Right renal cortex interstitium (tissue), 3 donors: ENCODE results near the gene IST1. TPM values are rescaled to one million over a fixed set of nuclear protein-coding genes. Genes with fewer than 3 reads are reported as not detected.
"Not testable (repeated sequence)": the region's sequence is repeated elsewhere in the genome, so short reads cannot be mapped to it uniquely, and the experiment has no call there.

ENCODE experiments used
- DNase-seq, 3 donors: peaks; one replicate each; pipeline ENCODE4 v3.0.0-alpha.2; 2013; ENCODE audit warnings: low read depth in 3 of 3, low spot score in 2 of 3
- polyA plus RNA-seq, 3 donors: library from polyadenylated mRNA; unstranded; fragments of 120-200 nt; gene quantifications; one replicate each; pipeline ENCODE4 v1.2.1, GENCODE V29; 2013; ENCODE audit not compliant: insufficient read length in 3 of 3

IST1 gene
- polyA plus RNA-seq, 3 donors, result 298 to 301 (median 298) TPM

DNA sequence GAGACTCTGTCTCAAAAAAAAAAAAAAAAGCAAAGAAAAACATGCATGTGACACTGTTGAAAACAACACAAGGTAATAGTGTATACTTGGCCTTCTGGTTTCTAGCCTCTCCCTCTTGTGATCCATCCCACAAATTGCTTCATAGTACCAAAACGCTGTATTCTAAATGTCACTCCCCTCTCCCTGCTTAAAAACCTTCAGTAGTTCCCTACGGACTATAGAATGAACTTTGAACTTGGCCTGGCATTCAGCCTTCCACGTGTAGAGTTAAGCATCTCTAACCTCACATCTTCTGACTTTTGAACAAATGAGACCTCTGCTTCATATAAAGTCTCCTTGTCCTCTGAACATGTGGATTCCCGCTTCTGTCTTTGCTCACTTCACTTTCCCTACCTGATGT, 16.4 kb upstream of the IST1 start:
- no peak for DNase-seq

DNA sequence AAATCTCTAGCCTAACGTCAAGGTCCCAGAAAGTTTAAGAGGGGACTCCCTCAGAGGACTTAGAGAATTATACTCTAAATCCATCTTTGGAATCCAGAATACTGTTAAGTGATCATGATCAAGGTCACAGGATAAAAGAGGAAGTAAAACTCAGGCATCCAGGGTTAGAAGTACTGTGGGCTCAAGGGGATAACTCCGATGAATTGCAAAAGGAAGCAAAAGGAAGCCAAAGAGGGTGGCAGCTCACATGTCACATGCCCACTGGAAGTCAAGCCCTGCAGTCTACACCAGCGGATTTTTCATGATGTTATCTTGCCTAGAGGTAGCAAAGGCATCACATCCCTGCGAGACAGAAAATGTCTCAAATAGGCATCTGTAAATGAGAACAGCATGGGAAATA, 15.2 kb upstream of the IST1 start:
- no peak for DNase-seq

DNA sequence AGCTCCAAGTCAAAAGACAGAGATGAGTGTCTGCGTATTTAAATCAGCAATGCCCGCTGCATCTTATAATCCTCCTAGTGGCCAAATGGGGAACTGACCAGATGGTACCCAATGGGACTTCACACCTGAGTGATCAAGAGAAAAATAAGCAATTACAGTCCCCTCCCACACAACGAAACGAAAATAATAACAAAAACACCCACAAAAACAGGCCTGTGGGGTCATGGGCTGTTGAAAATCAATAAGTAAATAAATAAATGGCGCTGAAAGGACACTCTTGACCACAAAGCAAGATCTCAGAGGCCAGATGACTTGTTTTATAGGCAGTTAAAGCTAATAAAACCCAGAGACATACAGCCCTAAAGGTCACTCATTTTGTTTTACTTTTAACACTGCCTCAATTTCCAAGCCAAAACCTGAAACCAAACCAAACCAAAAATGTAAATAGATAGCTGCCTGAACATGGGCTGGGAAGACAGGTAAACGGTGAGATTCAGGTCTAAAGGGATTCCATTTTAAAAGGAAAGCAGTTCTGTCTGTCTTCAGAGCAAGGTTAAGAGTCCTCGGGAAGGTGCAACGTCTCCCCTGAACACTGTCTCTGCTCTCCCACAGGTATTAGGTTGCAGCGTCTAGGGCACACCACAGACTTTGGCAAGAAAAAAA, 12.7 kb upstream of the IST1 start:
- DNase-seq, result peak; percentile 69 to 73 (median 71)

DNA sequence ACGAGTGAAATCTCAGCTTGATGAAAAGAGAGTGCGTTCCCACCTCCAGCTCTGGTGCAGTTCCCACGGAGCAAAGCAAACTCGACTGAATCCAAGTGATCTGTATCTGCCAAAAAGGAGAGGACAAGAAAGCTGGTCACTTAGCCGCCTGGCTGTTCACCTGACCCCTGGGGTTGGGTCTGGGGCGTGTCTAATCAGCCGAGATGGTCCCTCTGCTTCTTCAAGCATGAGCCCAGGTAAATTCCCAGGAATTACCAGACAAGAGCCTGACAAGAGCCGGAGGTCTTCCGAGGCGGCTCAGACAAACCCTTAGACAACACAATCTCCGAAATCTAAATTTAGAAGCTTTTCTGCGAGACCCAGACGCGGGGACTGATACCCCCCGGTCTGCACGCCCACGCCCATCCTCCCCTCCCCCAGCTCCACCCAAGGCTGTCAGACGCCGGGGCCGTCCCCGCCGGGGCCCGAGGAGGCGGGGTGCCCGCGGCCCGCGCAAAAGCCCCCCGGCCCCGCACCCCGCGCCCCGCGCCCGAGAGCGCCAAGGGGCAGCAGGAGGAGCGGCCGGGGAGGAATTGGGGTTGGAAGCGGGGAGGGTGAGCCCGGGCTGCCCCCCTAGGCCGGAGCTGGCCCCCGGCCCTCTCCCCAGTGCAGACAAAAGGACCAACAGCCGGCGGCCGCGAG, 12.0 kb upstream of the IST1 start:
- DNase-seq, result peak; percentile 23 to 32 (median 27)

DNA sequence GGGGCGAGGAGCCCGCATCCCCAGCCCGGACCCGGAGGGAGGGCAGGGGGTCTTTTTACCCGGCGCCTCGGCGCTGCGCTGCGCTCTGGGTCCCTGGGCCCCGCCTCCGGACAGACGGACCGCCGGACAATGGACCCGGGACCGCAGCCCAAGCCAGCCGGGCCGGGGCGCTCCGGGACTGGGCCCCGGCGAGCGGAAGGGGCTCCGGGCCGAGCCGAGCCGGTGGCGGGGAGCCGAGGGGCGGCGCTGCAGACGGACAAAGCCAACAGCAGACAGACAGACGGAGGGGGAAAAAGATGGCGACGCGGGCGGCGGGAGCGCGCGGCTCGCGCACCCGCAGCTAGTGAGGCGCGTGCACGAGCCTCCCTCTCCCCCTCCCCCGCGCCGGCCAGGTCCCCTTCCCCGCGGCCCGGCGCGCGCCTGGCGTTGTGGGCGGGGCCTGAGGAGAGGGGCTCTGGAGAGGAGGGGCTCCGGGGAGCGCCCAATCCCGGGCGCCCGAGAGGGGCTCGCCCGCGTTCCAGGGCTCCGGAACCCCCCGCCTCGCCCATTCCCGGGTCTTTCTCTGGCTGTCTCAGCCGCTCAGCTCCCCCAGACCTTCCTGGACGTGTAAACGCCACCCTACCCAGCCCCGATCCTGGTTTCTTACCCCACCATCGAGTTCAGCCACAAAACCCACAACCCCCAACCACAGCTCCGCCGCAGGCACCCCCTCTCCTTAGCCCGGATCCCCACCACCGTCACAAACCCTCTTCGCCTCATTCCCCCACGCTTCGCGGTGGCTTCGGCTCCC, 11.3 kb upstream of the IST1 start, which contains the start of gene ZNF821:
TSS of gene ZNF821 (minus strand) at position 334 of the 790 bp plus-strand sequence. CDS start 4,236 bp downstream, outside the sequence.
- DNase-seq, result peak; percentile 38 to 86 (median 82)

DNA sequence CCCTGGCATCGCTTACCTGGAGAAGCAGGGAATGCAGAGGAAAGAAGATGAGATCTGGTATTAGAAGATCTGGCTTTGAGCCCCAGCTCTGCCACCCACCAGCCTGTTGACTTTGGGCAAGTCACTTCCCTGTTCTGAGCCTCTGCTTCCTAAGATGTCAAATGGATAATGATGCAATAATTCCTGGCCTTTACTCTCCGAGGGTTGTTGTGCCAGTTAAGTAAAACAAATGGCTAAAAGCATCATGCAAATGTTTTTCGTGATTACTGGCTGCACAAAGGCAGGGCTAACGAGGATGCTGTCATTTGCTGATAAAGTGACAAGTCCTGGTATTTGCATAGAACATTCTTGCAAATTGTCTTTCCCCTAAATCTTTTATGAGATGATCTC, 10.1 kb upstream of the IST1 start:
- DNase-seq, result no peak

DNA sequence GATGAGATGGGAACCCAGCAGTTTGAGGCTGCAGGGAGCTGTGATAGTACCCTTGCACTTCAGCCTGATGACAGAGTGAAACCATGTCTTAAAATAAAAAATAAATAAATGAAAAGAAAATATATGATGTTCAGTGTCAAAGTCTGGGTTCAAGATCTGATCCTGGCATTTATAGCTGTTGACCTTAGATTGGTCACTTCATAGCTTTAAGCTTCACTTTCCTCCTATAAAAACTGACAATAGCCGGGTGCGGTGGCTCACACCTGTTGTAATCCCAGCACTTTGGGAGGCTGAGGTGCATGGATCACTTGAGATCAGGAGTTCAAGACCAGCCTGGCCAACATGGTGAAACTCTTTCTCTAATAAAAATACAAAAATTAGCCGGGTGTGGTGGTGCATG, 6.2 kb upstream of the IST1 start:
- no peak for DNase-seq

GRCh38 chr16:71893888-71894228, 1.5 kb upstream of the IST1 start:
- no peak for DNase-seq

DNA sequence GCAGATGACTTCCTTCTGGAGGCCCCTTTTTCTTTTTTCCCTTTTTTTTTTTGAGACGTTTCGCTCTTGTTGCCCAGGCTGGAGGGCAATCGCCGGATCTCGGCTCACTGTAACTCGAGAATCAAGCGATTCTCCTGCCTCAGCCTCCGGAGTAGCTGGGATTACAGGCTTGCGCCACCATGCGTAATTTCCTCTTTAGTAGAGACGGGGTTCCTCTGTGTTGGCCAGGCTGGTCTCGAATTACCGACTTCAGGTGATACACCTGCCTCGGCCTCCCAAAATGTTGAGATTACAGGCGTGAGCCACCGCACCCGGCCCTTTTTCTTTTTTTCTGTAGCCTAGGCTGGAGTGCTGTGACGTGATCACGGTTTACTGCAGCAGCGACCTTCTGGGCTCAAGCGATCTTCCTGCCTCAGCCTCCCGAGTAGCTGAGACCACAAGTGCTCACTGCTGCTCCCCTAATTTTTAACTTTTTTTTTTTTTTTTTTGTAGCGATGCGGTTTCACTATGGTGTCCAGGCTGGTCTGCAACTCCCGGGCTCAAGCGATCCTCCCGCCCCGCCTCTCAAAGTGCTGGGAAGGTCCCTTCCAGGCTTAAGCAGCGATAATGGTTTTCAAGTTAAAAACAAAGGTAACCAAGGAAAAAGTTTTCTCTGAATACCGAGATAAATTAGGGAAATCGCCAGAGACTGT, 956 bp upstream of the IST1 start:
- peak; percentile 41 to 48 (median 44) for DNase-seq

GRCh38 chr16:71895679-71896365, 491 bp downstream of the IST1 start:
- peak in 2 of 3 donors; percentile 16 to 29 for DNase-seq

GRCh38 chr16:71896764-71897368, 1.5 kb downstream of the IST1 start:
- DNase-seq, result no peak

- DNase-seq, result no peak
Observed at GRCh38 chr16:71899171-71899570, 3.8 kb downstream of the IST1 start.

DNA sequence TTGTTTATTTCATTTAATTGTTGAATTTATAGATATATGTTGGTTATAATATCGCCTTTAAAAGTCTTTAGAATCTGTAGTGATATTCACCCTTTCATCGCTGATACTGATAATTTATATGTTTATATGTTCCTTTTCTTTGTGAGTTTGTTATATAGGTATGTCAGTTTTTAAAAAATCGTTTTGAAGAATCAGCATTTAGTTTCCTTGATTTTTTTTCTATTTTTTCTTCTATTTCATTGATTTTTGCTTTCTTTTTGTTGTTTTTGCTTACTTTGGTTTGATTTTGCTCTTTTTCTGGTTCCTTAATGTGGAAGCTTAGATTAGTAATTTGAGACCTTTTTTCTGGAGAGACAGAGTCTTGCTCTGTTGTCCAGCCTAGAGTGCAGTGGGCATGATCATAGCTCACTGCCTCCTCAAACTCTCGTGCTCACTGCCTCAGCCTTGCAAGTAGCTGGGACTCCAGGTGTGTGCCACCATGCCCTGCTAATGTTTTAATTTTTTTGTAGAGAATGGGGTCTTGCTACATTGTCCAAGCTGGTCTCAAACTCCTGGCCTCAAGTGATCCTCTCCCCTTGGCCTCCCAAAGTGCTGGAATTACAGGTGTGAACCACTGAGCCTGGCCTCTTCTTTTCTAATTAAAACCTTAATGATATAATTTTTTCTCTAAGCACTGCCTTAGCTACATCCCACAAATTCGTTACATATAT, 7.5 kb downstream of the IST1 start:
- DNase-seq, result no peak

- DNase-seq, result no peak
Observed at GRCh38 chr16:71903608-71904007, 8.3 kb downstream of the IST1 start.

DNA sequence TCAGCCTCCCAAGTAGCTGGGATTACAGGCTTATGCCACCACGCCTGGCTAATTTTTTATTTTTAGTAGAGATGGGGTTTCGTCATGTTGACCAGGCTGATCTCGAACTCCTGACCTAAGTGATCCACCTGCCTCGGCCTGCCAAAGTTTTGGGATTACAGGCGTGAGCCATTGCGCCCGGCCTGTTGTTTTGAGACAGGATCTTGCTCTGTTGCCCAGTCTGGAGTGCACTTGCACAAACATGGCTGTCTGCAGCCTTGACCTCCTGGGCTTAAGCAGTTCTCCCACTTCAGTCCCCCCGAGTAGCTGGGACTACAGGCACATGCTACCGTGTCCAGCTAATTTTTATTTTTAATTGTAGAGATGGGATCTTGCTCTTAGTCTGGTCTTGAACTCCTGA, 8.9 kb downstream of the IST1 start:
- DNase-seq, result no peak

GRCh38 chr16:71905765-71906164, 10.4 kb downstream of the IST1 start:
- DNase-seq, result not testable (repeated sequence)

DNA sequence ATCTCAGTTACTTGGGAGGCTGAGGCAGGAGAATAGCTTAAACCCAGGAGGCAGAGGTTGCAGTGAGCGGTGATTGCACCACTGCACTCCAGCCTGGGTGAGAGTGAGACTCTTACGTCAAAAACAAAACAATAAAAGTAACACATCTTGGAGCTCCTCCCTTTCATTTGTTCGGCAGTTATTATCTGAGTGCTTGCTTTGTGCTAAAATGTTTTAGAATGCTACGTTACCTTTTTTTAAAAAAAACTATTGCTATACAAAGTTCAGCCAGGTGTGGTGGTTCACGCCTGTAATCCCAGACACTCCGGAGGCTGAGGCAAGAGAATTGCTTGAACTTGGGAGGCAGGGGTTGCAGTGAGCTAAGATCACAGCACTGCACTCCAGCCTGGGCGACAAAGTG, 15.8 kb downstream of the IST1 start:
- DNase-seq, result no peak

DNA sequence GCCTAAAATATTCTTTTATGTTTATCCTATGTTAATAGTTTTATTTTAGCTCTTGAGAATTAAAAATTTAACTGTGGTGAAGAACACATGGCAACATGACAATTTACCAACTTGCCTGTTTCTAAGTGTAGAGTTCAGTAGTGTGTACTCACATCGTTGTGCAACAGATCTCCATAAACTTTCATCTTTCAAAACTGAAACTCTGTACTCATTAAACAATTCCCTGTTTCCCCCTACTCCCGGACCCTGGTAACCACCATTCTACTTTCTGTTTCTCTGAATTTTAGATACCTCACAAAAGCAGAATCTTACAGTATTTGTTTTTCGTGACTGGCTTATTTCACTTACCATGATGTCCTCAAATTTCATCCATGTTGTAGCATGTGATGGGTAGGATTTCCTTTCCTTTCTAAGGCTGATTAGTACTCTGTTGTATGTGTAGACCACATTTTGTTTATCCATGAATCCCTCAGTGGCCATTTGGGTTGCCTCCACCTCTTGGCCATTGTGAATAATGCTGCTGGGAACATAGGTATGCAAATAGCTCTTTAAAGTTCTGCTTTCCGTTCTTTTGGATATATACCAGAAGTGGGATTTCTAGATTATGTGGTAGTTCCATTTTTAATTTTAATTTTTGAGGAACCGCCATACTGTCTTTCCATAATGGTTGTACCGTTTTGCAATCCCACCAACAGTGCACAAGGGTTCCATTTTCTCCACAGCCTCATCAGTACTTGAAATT, 17.4 kb downstream of the IST1 start:
- DNase-seq, result no peak

DNA sequence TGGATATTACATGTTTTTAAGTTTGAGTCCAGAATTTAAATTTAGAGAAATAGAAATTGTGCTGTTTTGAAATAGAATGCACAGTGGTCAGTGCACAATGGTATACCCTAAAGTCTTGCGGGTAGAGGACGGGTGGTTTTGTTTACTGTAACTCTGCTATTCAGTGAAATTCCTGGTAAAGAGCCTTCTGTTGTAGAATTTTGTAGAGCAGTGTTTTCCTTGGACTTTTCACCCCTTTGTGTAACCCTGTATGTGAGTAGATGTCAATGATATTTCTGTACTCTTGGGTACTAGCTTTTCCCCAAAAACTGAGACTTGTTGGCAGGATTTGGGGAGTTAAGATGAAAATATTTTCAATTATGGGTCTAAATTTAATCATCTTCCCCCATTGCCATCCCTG, 19.5 kb downstream of the IST1 start:
- no peak for DNase-seq
